ENCODE results near the gene POMGNT2. TPM values are rescaled to one million over a fixed set of nuclear protein-coding genes. Genes with fewer than 3 reads are reported as not detected.

The POMGNT2 gene
- polyA plus RNA-seq, 1 donor (not counting 4 experiments of a cell fraction or from before 2014, with no cell fraction given) = 6.0 TPM

- H3K27me3 ChIP-seq (ENCODE audit: control insufficient read depth, extremely low read depth, insufficient read depth, low read length) = peaks cover 27% of the 10 kb centered on the region
- H2AFZ ChIP-seq (ENCODE audit: control insufficient read depth, low read length) = no peak overlapping the region
- H3K9me1 ChIP-seq (ENCODE audit: control insufficient read depth, extremely low read depth, insufficient read depth, low read length) = no peaks in the 10 kb centered on the region
- no peaks in the 10 kb centered on the region for H3K9me3 ChIP-seq (ENCODE audit: control insufficient read depth, low read depth, low read length)
- DNase-seq (ENCODE audit: low read depth, low spot score) = no peak
- TF ChIP-seq CTCF (optimal IDR thresholded peaks at IDR 0.05 in 1 of 3, IDR thresholded peaks at IDR 0.05 in 1 of 3, conservative IDR thresholded peaks at IDR 0.05 in 1 of 3; ENCODE audit: extremely low read depth in 1 of 3, insufficient read depth in 2 of 3, low read length in 3 of 3) = no peak
- no peak for TF ChIP-seq EZH2 (IDR thresholded peaks at IDR 0.05; ENCODE audit: low read length)
- no peak for FAIRE-seq
- H4K20me1 ChIP-seq (ENCODE audit: control insufficient read depth, extremely low read depth, insufficient read depth, low read length) = no peaks in the 10 kb centered on the region
- no peak overlapping the region for H3K27ac ChIP-seq (ENCODE audit: control insufficient read depth, insufficient read depth, low read length)
- H3K4me2 ChIP-seq (ENCODE audit: control insufficient read depth, extremely low read depth, insufficient read depth, low read depth, low read length) = no peak overlapping the region
- H3K36me3 ChIP-seq (ENCODE audit: control insufficient read depth in 2 of 2, extremely low read depth in 1 of 2, insufficient read depth in 2 of 2, low read length in 2 of 2) = no peaks in the 10 kb centered on the region
- H3K4me1 ChIP-seq (ENCODE audit: control insufficient read depth, extremely low read depth, insufficient read depth, low read length) = peaks cover 3% of the 10 kb centered on the region
- H3K9ac ChIP-seq (ENCODE audit: control insufficient read depth, extremely low read depth, insufficient read depth, low read length) = no peak overlapping the region
- dilution Hi-C loops (cut with MboI; ENCODE audit: extremely low pct_ligation_motif_present, low sequenced_read_pairs) = loop anchor here (10.0 kb wide), 1 partner anchor 183 kb away; no protein-coding TSS in a partner anchor
- H3K79me2 ChIP-seq (ENCODE audit: control insufficient read depth, insufficient read depth, low read length) = no peaks in the 10 kb centered on the region
- H3K4me3 ChIP-seq (ENCODE audit: control insufficient read depth in 2 of 3, extremely low read depth in 1 of 3, insufficient read depth in 2 of 3, low read depth in 1 of 3, low read length in 3 of 3) = no peak overlapping the region
These were observed 42.2 kb upstream of the POMGNT2 start for GRCh38 chr3:43148033-43148432.

GRCh38 chr3:43146599-43146998 lies 40.7 kb upstream of the POMGNT2 start:
- Histone ChIP-seq H3K9ac (ENCODE audit: control insufficient read depth, extremely low read depth, insufficient read depth, low read length) (no peak overlapping the region), H3K27ac (ENCODE audit: control insufficient read depth, insufficient read depth, low read length) (no peak overlapping the region), H3K36me3 (ENCODE audit: control insufficient read depth in 2 of 2, extremely low read depth in 1 of 2, insufficient read depth in 2 of 2, low read length in 2 of 2) (no peaks in the 10 kb centered on the region), H4K20me1 (ENCODE audit: control insufficient read depth, extremely low read depth, insufficient read depth, low read length) (no peaks in the 10 kb centered on the region), H3K79me2 (ENCODE audit: control insufficient read depth, insufficient read depth, low read length) (no peaks in the 10 kb centered on the region), H2AFZ (ENCODE audit: control insufficient read depth, low read length) (no peak overlapping the region), H3K9me1 (ENCODE audit: control insufficient read depth, extremely low read depth, insufficient read depth, low read length) (no peaks in the 10 kb centered on the region), H3K4me2 (ENCODE audit: control insufficient read depth, extremely low read depth, insufficient read depth, low read depth, low read length) (no peak overlapping the region), H3K4me3 (ENCODE audit: control insufficient read depth in 2 of 3, extremely low read depth in 1 of 3, insufficient read depth in 2 of 3, low read depth in 1 of 3, low read length in 3 of 3) (no peak overlapping the region), H3K27me3 (ENCODE audit: control insufficient read depth, extremely low read depth, insufficient read depth, low read length) (peaks cover 12% of the 10 kb centered on the region), H3K9me3 (ENCODE audit: control insufficient read depth, low read depth, low read length) (no peaks in the 10 kb centered on the region), H3K4me1 (ENCODE audit: control insufficient read depth, extremely low read depth, insufficient read depth, low read length) (no peaks in the 10 kb centered on the region)
- DNase-seq (ENCODE audit: low read depth, low spot score) (no peak), FAIRE-seq (no peak)
- TF ChIP-seq EZH2 (IDR thresholded peaks at IDR 0.05; ENCODE audit: low read length) (no peak), CTCF (optimal IDR thresholded peaks at IDR 0.05 in 1 of 3, IDR thresholded peaks at IDR 0.05 in 1 of 3, conservative IDR thresholded peaks at IDR 0.05 in 1 of 3; ENCODE audit: extremely low read depth in 1 of 3, insufficient read depth in 2 of 3, low read length in 3 of 3) (no peak)
- dilution Hi-C loops (cut with MboI; ENCODE audit: extremely low pct_ligation_motif_present, low sequenced_read_pairs) = loop anchor here (10.0 kb wide), 1 partner anchor 182 kb away; no protein-coding TSS in a partner anchor
